Pancreas (tissue), 10 donors: Measurements from ENCODE around the gene RUNX3. TPM values are rescaled to one million over a fixed set of nuclear protein-coding genes. Genes with fewer than 3 reads are reported as not detected.

Experiments
- ATAC-seq, 4 donors: fragments of 200-7000 bp; cut with Tn5 transposase; one replicate each; pipeline versions ENCODE4 v1.8.0 to v1.9.1; 2020; ENCODE audit warnings: mild to moderate bottlenecking in 4 of 4, moderate library complexity in 4 of 4
- DNase-seq, 6 donors: peaks; one replicate each; pipeline ENCODE4 v3.0.0-alpha.2; 2020
- FAIRE-seq: peaks from 2 replicates; lab custom pipeline; 2012; peaks lifted over from hg19 to GRCh38; lab: Jason Lieb, UNC
- H3K27ac ChIP-seq, 4 donors: fragments of 200-600 bp; sonication (generic); 1 replicate in 3 of 4; 2 replicates in 1 of 4; pipeline versions ENCODE4 v1.5.0 to v1.8.0; 2020
- H3K27me3 ChIP-seq, 4 donors: fragments of 200-600 bp; one replicate each; pipeline ENCODE4 v1.8.0; 2021
- H3K36me3 ChIP-seq, 3 donors: fragments of 200-600 bp; sonication (generic) in 1 of 3; one replicate each; pipeline versions ENCODE4 v1.5.0 to v1.8.0; 2020 to 2021
- H3K4me1 ChIP-seq, 3 donors: fragments of 200-600 bp; one replicate each; pipeline ENCODE4 v1.8.0; 2021
- H3K4me3 ChIP-seq, 4 donors: fragments of 200-600 bp; sonication (generic) in 2 of 4; one replicate each; pipeline versions ENCODE4 v1.5.0 to v1.8.0; 2020 to 2021
- H3K9me3 ChIP-seq, 4 donors: fragments of 200-600 bp; one replicate each; pipeline ENCODE4 v1.8.0; 2021
- WGBS, 2 donors: extraction: QIAGEN DNeasy Blood & Tissue Kit; methylation state at CpG; one replicate each; pipeline ENCODE4 v1.1.7; 2013; 5-methylcytosine and 5-hydroxymethylcytosine counted together
- intact Hi-C, 3 donors: fragments of 100-400 bp; cut with DNase I; formaldehyde crosslinking; loops; one replicate each; pipeline versions ENCODE4 v1.11.1 to v1.14.2; 2022
- polyA plus RNA-seq, 2 donors: library from polyadenylated mRNA; stranded (reverse); fragments of 200-250 nt; gene quantifications; one replicate each; pipeline ENCODE4 v1.2.3, GENCODE V29; 2013
- total RNA-seq, 6 donors: library from RNA; stranded (reverse); fragmentation: NEBNext Ultra II Directional in 4 of 6; extraction: Animal tissue kit (Norgen Biotek cat#: 25700) in 4 of 6; gene quantifications; one replicate each; pipeline versions ENCODE4 v1.2.1 to v1.2.4, GENCODE V29; 2021 to 2023
- TF ChIP-seq, protein P1 (sequence below), 4 donors: fragments of 200-600 bp; sonication (generic) in 3 of 4; IDR thresholded peaks; one replicate each; pipeline versions ENCODE4 v1.5.0 to v1.8.0; 2021; ENCODE audit warnings: antibody characterized with exemption in 4 of 4
- donor health status: healthy with polysubstance abuse.
- donor health status: DM: no; HTN: no; CAD: no; lungs with moderate emphysema.
- donor health status: DM: no; HTN: no; CAD: no.
- donor health status: control.
- donor health status: control.
- donor health status: Bipolar disorder and iron deficiency.
- donor health status: DM: yes; HTN: yes; CAD: no.
- donor health status: DM: no; HTN: no; CAD: no.
- donor health status: DM: no; HTN: no; CAD: no.
- donor health status: DM: yes; HTN: yes; CAD: no.

RUNX3 gene
- total and polyA plus RNA-seq, 8 donors = 0.30 to 3.7 (median 0.77) TPM

DNA sequence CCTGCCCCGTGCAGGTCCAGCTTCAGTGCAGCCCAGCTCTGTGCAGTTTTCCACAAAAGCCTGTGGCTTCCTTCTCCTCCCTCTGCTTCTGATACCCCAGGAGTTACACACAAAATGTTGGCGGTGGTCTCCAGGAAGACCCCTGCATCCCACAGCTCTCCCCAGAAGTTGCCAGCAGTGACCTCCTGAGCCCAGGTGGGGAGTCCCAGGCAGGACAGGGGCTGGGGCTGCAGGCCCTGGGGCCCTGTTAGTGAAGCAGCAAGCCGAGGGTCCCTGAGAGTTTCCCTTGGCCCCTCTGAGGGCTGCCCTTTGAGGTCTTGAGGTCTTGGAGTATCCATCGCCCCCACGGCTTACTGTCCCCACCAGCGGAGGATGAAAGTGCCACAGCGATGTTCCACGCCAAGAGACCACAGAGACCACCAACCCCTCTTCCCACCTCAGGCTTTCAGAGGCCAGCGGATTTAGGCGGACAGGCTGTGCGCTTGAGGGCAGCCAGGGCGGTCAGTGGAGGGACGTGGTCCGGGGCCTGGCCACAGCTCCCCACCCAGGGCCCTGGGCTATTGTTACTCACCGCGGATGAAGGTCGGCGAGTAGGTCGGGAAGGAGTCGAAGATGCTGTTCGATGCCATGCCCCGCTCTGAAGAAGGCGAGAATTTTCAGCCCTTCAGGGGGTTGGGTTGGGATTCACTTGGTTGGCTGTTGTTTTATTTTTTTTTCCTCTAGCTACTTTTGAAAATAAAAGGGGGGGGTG, 34.0 kb upstream of the RUNX3 start:
- no peaks in the 10 kb centered on the region for H3K4me1 ChIP-seq
- no peaks in the 10 kb centered on the region for H3K9me3 ChIP-seq
- FAIRE-seq (no peak), DNase-seq (peak in 1 of 6 donors; percentile 40), ATAC-seq (no peak)
- WGBS, 2 donors = 78 to 86% methylated on average over 23 of the region's 23 CpGs
- intact Hi-C loops = no loop called here
- no peak overlapping the region for H3K4me3 ChIP-seq
- H3K36me3 ChIP-seq = no peaks in the 10 kb centered on the region
- no peaks in the 10 kb centered on the region for H3K27me3 ChIP-seq
- H3K27ac ChIP-seq = no peak overlapping the region
- TF ChIP-seq, protein P1, sequence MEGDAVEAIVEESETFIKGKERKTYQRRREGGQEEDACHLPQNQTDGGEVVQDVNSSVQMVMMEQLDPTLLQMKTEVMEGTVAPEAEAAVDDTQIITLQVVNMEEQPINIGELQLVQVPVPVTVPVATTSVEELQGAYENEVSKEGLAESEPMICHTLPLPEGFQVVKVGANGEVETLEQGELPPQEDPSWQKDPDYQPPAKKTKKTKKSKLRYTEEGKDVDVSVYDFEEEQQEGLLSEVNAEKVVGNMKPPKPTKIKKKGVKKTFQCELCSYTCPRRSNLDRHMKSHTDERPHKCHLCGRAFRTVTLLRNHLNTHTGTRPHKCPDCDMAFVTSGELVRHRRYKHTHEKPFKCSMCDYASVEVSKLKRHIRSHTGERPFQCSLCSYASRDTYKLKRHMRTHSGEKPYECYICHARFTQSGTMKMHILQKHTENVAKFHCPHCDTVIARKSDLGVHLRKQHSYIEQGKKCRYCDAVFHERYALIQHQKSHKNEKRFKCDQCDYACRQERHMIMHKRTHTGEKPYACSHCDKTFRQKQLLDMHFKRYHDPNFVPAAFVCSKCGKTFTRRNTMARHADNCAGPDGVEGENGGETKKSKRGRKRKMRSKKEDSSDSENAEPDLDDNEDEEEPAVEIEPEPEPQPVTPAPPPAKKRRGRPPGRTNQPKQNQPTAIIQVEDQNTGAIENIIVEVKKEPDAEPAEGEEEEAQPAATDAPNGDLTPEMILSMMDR (IDR thresholded peaks at IDR 0.05) = no peak

DNA sequence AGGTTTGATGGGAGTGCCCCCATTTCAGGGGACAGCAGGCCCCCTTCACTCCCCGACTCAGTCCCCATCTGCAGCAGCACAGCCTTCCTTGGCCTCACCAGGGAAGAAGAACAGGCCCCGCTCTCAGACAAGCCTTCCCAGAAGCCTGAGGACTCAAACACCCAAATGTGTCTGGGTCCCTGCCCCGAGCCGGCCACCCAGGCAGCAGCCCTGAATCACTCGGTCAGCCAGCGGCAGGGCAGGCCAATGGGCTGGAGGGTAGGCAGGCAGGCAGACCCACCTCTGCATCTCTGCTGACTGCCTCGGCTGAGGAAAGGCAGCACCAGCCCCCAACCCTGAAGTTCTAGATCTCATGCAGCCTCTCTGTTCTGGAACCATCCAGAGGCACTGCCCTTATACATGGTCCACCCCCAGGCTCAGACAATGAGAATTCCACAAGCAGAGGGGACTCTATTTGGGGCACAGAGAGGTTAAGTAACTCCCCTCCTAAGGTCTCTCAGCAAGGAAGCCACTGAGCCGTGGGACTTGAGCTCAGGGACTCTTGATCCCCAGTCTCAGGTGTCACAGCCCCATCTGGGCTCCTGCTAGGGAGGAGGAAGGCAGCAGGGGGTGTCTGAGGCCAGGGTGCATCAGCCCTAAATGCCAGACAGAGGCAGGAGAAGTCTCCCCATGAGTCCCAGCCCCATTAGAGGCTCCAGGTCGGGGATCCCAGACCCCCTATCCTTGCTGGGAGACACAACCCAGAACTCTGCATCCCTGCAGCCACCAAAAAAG, 33.2 kb upstream of the RUNX3 start:
- no peak overlapping the region for H3K27ac ChIP-seq
- 55 to 66% methylated on average over 9 of the region's 9 CpGs for WGBS, 2 donors
- DNase-seq (peak in 1 of 6 donors; percentile 54), ATAC-seq (no peak), FAIRE-seq (no peak)
- no peaks in the 10 kb centered on the region for H3K36me3 ChIP-seq
- no peaks in the 10 kb centered on the region for H3K9me3 ChIP-seq
- TF ChIP-seq, protein P1 (IDR thresholded peaks at IDR 0.05) = no peak
- intact Hi-C loops = no loop called here
- no peaks in the 10 kb centered on the region for H3K4me1 ChIP-seq
- H3K27me3 ChIP-seq = no peaks in the 10 kb centered on the region
- no peak overlapping the region for H3K4me3 ChIP-seq

DNA sequence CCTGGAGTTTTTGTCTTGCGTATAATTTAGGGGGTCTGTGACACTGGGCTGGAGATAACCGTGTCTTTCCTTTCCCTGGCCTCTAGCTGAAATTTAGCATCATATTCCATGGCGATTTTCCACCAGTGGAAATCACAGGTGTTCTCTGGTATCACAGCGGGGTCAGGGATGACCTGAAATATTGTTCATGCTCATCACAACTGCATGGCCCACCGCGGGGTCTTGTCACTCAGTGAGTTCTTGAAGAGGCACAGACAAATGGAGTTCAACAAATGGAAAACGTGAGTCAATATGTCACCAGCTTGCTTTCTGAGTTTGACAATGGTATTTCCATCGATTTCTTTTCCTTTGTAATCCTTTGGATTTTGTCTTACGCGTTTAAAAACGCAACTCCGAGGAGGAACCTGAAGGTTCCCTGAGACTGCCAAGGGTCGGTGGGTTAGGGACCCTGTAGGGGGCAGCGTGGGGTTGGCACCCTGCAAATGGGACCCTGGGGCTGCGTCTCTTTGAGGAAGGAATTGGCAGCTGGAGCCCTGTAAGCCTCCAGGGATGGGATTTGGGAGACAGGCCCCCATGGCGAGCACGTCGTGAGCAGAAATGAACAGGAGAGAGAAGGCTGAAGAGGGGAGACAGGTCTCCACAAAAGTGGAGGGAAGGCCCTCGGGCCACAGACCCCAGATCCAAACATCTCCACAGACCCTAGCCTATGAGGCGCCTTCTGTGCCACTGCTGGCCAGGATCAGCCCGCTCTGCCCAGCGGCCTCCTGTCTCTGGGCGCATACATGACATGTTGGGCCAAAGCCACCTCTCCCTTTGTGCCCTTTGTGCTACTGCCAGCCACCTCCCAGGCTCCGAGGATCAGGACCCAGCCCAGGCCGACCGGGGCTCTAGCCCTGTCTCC, 32.1 kb upstream of the RUNX3 start:
- FAIRE-seq (no peak), DNase-seq (peak in 2 of 6 donors; percentile 28 to 35), ATAC-seq (no peak)
- Histone ChIP-seq H3K4me3 (no peak overlapping the region), H3K9me3 (no peaks in the 10 kb centered on the region), H3K27me3 (no peaks in the 10 kb centered on the region), H3K36me3 (no peaks in the 10 kb centered on the region), H3K27ac (no peak overlapping the region), H3K4me1 (no peaks in the 10 kb centered on the region)
- WGBS, 2 donors = 68 to 73% methylated on average over 26 of the region's 26 CpGs
- intact Hi-C loops = no loop called here
- TF ChIP-seq, protein P1 (IDR thresholded peaks at IDR 0.05) = no peak

DNA sequence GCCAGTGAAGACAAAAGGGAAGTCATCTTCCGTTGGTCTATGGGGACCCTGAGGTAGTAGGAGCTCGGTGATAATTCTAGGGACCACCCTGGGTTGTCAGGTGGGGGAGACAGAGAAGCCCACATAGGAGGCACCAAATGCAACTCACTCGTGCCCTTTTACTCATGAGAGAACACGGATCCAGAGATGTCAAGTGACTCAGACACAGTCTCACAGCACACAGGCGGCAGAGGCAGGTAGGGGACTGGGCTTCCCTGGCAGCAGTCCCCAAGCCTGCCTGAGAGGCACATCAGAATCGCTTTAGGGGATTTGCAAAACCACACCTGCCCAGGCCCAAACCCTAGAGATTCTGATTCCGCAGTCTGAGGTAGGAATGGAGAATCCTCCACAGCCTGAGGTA, 31.3 kb upstream of the RUNX3 start:
- H3K36me3 ChIP-seq = no peaks in the 10 kb centered on the region
- TF ChIP-seq, protein P1 (IDR thresholded peaks at IDR 0.05) = no peak
- H3K27me3 ChIP-seq = no peaks in the 10 kb centered on the region
- no peak overlapping the region for H3K27ac ChIP-seq
- no peak for DNase-seq
- 71 to 80% methylated on average over 7 of the region's 7 CpGs for WGBS, 2 donors
- intact Hi-C loops = no loop called here
- no peak overlapping the region for H3K4me3 ChIP-seq
- no peak for FAIRE-seq
- H3K9me3 ChIP-seq = no peaks in the 10 kb centered on the region
- no peaks in the 10 kb centered on the region for H3K4me1 ChIP-seq
- no peak for ATAC-seq
